NOMO-1 treated with DMSO at 0.1 percent for 48 hours (cell line): Measurements from ENCODE around the gene TTC21A.

Experiments
- DNase-seq: peaks from one replicate; lab custom pipeline; 2025; ENCODE audit not compliant: unreplicated experiment; lab: John Stamatoyannopoulos, UW

The TTC21A gene

GRCh38 chr3:39097716-39098472 lies 9.6 kb upstream of the TTC21A start:
- DNase-seq: no peak

GRCh38 chr3:39098473-39099000 lies 8.9 kb upstream of the TTC21A start:
- no peak for DNase-seq

GRCh38 chr3:39099242-39099641 lies 8.2 kb upstream of the TTC21A start:
- DNase-seq: no peak

GRCh38 chr3:39099738-39100499 lies 7.6 kb upstream of the TTC21A start:
- DNase-seq: no peak

- no peak for DNase-seq
These were observed 7.0 kb upstream of the TTC21A start for GRCh38 chr3:39100500-39100886.

GRCh38 chr3:39101022-39101689 lies 6.3 kb upstream of the TTC21A start:
- DNase-seq: peak; percentile 33

- DNase-seq: no peak
These were observed 4.8 kb upstream of the TTC21A start for GRCh38 chr3:39102504-39103323.

- DNase-seq: no peak
These were observed 4.2 kb upstream of the TTC21A start for GRCh38 chr3:39103324-39103693.

GRCh38 chr3:39103791-39104552 lies 3.5 kb upstream of the TTC21A start:
- no peak for DNase-seq

- no peak for DNase-seq
These were observed 2.4 kb upstream of the TTC21A start for GRCh38 chr3:39104961-39105686.

GRCh38 chr3:39105687-39106063 lies 1.8 kb upstream of the TTC21A start:
- no peak for DNase-seq

GRCh38 chr3:39106281-39106811 lies 1.1 kb upstream of the TTC21A start:
- DNase-seq: no peak

- no peak for DNase-seq
These were observed 561 bp upstream of the TTC21A start for GRCh38 chr3:39106851-39107387.

GRCh38 chr3:39108200-39108710 lies 775 bp downstream of the TTC21A start:
- peak; percentile 68 for DNase-seq

- no peak for DNase-seq
These were observed 1.6 kb downstream of the TTC21A start for GRCh38 chr3:39109086-39109485.

GRCh38 chr3:39110041-39110639 lies 2.7 kb downstream of the TTC21A start:
- no peak for DNase-seq

- DNase-seq: no peak
These were observed 4.6 kb downstream of the TTC21A start for GRCh38 chr3:39112113-39112512.

- no peak for DNase-seq
These were observed 5.1 kb downstream of the TTC21A start for GRCh38 chr3:39112535-39112934.
